Memory B cell (primary cell): ENCODE results near the gene TRIM3.

Experiments used
- ATAC-seq: fragments of 150-1000 bp; cut with Tn5 transposase; 2 replicates; pipeline ENCODE4 v1.10.0; 2021; ENCODE audit warnings: low read depth, mild to moderate bottlenecking, moderate library complexity
- DNase-seq, 2 donors: peaks; one replicate each; pipeline ENCODE4 v3.0.0; 2022; ENCODE audit warnings: low spot score in 2 of 2
- H3K27ac Mint-ChIP-seq: one replicate; pipeline ENCODE4 v1.8.0; 2022; ENCODE audit warnings: mild to moderate bottlenecking, moderate library complexity, mixed read lengths
- H3K27me3 Mint-ChIP-seq: one replicate; pipeline ENCODE4 v1.8.0; 2022; ENCODE audit warnings: mixed read lengths
- H3K36me3 Mint-ChIP-seq: one replicate; pipeline ENCODE4 v1.8.0; 2022; ENCODE audit warnings: mild to moderate bottlenecking, mixed read lengths
- H3K4me1 Mint-ChIP-seq: one replicate; pipeline ENCODE4 v1.8.0; 2022; ENCODE audit warnings: mixed read lengths
- H3K4me3 Mint-ChIP-seq: one replicate; pipeline ENCODE4 v1.8.0; 2022; ENCODE audit warnings: mild to moderate bottlenecking, moderate library complexity, mixed read lengths
- H3K9me3 Mint-ChIP-seq: one replicate; pipeline ENCODE4 v1.8.0; 2022; ENCODE audit warnings: mixed read lengths

The TRIM3 gene

DNA sequence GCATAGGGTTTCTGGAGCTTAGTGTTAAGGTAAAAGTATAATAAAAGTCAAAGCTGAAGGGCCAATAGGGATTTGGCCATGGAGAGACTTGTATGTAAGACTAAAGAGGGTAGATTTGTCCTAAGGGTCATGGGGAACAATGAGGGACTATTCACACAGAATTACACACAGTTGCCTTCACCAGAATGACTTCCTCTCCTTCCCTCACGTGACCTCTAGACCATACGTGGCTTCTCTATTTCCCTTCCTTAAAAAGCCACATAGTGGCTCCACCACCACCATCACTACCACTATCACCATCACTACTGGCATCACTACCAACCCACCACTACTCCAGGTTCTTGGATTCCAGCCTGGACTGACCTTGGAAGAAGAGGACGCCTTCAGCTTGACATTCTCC lies 35.7 kb downstream of the TRIM3 start:
- Mint-ChIP-seq H3K27ac (no peak overlapping the region), H3K36me3 (no peaks in the 10 kb centered on the region), H3K4me3 (no peak overlapping the region), H3K27me3 (peaks cover 6% of the 10 kb centered on the region), H3K9me3 (no peaks in the 10 kb centered on the region), H3K4me1 (peaks cover 2% of the 10 kb centered on the region)
- ATAC-seq (peak; percentile 68), DNase-seq (no peak)

DNA sequence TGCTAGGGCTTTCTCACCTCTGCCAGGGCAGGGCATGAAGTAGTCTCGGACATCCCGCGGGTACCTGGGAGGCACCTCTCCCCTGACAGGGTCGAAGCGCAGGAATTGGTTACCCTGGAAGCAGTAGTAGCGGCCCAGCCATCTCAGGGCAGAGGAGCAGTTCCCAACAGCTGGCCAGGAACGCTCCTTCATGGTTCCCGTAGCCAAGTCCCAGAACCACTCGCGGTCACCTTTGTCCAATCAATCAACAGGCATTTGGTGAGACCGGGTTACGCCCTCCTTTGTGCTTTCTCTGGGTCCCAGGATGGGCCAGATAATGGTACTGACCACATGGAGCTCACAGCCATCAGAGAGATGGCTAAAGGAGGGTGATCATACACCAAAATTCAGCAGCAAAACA lies 36.3 kb downstream of the TRIM3 start:
- Mint-ChIP-seq H3K27me3 (peaks cover 7% of the 10 kb centered on the region), H3K27ac (no peak overlapping the region), H3K4me3 (no peak overlapping the region), H3K36me3 (no peaks in the 10 kb centered on the region), H3K9me3 (no peaks in the 10 kb centered on the region), H3K4me1 (peaks cover 2% of the 10 kb centered on the region)
- no peak for DNase-seq
- ATAC-seq: no peak

DNA sequence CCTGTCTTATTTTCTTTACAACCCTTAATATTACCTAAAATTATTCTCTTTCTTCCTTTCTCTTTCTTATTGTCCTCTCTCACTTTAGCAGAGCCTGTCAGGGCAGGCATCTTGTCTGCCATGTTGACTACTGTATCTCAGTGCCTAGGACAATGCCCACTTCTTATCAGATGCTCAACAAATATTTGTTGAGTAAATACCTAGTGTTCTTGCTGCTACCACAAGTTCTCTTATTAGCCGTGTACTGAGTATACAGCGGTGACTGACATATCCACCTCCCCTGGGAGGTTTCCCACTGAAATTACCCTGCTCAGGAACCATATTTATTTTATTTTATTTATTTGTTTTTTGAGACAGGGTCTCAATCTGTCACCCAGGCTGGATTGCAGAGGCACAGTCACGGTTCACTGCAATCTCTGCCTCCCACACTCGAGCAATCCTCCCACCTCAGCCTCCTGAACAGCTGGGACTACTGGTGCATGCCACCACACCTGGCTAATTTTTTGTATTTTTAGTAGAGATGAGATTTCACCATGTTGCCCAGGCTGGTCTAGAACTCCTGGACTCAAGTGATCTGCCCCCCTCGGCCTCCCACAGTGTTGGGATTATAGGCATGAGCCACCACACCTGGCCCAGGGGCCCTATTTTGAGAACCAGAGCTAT lies 39.6 kb downstream of the TRIM3 start:
- DNase-seq: no peak
- ATAC-seq: no peak
- Mint-ChIP-seq H3K9me3 (no peaks in the 10 kb centered on the region), H3K36me3 (no peaks in the 10 kb centered on the region), H3K4me1 (peaks cover 2% of the 10 kb centered on the region), H3K27ac (no peak overlapping the region), H3K4me3 (no peak overlapping the region), H3K27me3 (peaks cover 7% of the 10 kb centered on the region)

DNA sequence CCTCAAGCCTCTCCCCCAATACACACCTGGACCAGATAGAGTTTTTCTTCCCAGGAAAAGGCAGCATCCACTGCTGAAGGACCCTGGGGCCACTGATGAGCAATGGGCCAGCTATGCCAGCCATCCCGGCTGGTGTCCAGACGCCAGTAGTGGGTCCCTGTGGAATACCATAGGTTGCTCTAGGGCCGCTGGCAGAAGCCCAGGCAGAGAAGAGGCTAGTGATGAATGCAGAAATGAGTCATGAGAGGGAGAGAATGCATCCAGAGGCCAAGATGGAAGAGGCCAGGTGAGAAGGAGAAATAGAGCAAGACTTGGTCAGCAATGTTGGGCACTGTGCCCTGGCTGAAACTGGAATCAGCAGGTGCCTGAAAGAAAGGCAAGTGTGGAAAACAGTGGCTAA lies 41.9 kb downstream of the TRIM3 start:
- Mint-ChIP-seq H3K4me1 (peaks cover 2% of the 10 kb centered on the region), H3K36me3 (no peaks in the 10 kb centered on the region), H3K9me3 (no peaks in the 10 kb centered on the region), H3K4me3 (no peak overlapping the region), H3K27ac (no peak overlapping the region), H3K27me3 (peaks cover 7% of the 10 kb centered on the region)
- ATAC-seq (no peak), DNase-seq (no peak)

DNA sequence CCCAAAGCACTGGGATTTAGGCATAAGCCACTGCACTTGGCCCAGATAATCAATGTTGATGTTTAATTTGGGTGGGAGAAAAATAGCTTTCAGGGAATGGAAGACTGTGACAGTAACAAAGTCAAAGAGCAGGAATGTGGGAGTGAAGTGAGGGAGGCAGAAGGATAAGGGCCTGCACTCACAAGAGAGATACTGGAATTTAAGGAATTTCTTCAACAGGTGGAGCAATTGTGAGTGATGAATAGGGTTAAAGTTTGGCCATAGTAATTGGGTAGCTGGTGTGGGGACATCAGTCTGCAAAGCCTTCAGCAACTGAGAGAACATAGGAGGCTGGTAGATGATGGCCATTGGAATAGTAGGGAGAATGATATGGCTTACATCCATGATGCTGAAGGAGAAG lies 46.2 kb downstream of the TRIM3 start:
- H3K27ac Mint-ChIP-seq: no peak overlapping the region

DNA sequence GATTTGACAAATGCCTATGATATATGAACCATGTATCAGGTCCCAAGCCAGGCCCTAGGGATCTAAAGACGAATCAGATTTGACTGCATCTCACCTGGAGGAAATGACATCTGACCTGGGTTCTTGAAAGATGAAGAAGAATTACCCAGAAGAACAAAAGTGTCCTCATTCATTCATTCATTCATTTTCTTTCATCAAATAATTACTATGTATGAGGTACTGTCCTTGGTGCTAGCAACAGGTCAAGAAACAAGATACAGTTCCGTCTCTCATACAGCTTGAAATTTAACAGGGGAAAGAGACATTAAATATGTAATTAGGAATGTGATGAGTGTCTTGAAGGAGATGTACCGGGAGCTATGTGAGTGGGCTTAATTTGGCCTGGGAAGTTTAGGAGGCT lies 53.1 kb downstream of the TRIM3 start:
- peaks cover 2% of the 10 kb centered on the region for H3K36me3 Mint-ChIP-seq
- H3K4me3 Mint-ChIP-seq: no peak overlapping the region
- no peak overlapping the region for H3K27ac Mint-ChIP-seq
- peaks cover 2% of the 10 kb centered on the region for H3K4me1 Mint-ChIP-seq
- H3K27me3 Mint-ChIP-seq: peaks cover 17% of the 10 kb centered on the region
- DNase-seq (no peak), ATAC-seq (no peak)
- H3K9me3 Mint-ChIP-seq: no peaks in the 10 kb centered on the region

More for the DNA sequence above, 46.2 kb downstream of the TRIM3 start:
- no peak for DNase-seq
- H3K4me1 Mint-ChIP-seq: no peaks in the 10 kb centered on the region
- H3K4me3 Mint-ChIP-seq: no peak overlapping the region
- no peaks in the 10 kb centered on the region for H3K36me3 Mint-ChIP-seq
- peaks cover 9% of the 10 kb centered on the region for H3K27me3 Mint-ChIP-seq
- no peak for ATAC-seq
- no peaks in the 10 kb centered on the region for H3K9me3 Mint-ChIP-seq

DNA sequence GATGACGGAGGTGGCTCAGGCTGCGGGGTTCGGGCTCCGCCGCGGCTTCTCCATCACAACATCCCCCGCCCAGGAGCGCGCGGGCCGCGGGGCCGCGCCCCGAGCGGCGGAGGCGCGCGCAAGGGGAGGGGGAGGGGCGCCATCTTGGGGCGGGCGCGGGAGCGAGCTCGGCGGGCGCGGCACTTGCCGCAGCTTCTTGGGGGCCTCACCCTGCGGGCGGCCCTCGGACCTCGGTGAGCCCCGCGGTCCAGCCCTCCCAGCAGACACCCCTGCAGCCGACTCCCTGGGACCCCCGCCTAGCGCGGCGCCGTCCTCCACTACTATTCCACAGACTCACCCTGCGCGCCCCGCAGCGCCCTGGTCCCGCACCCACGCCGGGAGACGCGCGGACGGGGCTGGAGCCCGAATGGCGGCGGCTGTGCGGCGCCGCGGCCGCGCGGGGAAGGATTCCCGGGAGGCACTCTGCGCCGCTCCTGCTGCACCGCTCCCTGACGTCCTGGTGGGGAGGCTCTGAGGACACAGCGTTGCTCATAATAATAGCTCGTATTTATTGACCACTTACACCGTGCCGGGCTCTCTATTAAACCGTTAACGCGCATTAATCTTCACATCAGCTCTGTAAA lies 54.6 kb downstream of the TRIM3 start, which contains the start of gene APBB1:
TSS of gene APBB1 (minus strand) at position 86 of the 623 bp plus-strand sequence. CDS start 7,747 bp downstream, outside the sequence.
- H3K4me1 Mint-ChIP-seq: peaks cover 2% of the 10 kb centered on the region
- H3K9me3 Mint-ChIP-seq: no peaks in the 10 kb centered on the region
- H3K36me3 Mint-ChIP-seq: peaks cover 2% of the 10 kb centered on the region
- peaks cover 15% of the 10 kb centered on the region for H3K27me3 Mint-ChIP-seq
- ATAC-seq: peak; percentile 82
- peak within 1 kb of the TSS; percentile 15 for H3K27ac Mint-ChIP-seq
- DNase-seq: peak; percentile 67 to 74
- H3K4me3 Mint-ChIP-seq: peak within 1 kb of the TSS; percentile 79

DNA sequence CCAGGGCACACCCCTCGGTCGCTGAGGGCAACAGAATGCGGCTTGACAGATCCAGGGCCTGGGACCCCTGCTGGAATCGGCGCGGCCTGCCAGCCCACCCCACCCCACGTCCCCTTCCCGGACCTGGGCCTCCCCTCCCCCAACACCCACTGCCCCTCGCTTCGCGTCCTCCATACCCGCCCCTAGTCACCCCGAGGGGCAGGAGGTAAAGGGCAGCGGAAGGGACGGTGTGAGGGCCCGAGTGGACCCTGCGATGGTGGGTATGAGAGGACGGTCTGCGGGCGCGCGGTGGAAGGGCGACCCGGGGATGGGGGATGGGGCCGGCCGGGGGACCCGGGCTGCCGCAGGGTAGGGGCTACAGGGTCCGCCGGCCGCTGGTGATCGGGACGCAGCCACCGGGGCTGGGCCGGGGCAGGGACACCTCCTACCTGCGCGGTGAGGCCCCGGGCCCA lies 55.2 kb downstream of the TRIM3 start:
- Mint-ChIP-seq H3K27ac (no peak overlapping the region), H3K4me3 (no peak overlapping the region), H3K27me3 (peaks cover 12% of the 10 kb centered on the region), H3K4me1 (peaks cover 2% of the 10 kb centered on the region), H3K9me3 (no peaks in the 10 kb centered on the region), H3K36me3 (peaks cover 2% of the 10 kb centered on the region)
- DNase-seq (no peak), ATAC-seq (no peak)

DNA sequence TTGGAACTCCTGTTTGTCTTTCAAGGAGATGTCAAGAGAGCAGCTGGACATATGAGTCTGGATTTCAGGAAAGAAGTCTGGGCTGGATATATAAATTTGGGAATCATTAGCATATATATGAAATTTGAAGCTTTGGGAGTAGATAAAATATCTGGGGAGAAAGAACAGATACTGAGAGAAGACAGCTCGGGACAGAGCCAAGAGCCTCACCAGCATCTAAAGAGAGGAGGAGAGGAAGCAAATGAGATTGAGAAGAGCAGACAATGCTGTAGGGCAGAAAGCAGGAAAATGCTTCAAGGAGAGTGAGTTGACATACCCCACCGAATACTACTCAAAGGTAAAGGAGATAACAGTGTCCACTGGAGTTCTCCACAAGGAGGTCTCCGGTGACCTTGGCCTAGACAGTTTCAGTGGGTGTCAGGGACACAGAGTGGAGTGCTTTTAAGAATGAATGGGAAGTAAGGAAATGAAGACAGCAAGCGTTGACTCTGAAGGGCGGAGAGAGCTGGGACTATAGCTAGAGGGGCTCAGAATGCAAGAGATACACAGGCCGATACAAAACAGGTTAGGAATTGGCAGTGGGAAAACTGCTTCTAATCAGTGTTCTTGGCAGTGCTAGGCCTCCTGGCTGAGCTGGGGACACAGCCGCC lies 55.7 kb downstream of the TRIM3 start:
- Mint-ChIP-seq H3K4me3 (no peak overlapping the region), H3K4me1 (peaks cover 5% of the 10 kb centered on the region), H3K36me3 (peaks cover 3% of the 10 kb centered on the region), H3K9me3 (no peaks in the 10 kb centered on the region), H3K27me3 (peaks cover 10% of the 10 kb centered on the region), H3K27ac (no peak overlapping the region)
- ATAC-seq (no peak), DNase-seq (no peak)

DNA sequence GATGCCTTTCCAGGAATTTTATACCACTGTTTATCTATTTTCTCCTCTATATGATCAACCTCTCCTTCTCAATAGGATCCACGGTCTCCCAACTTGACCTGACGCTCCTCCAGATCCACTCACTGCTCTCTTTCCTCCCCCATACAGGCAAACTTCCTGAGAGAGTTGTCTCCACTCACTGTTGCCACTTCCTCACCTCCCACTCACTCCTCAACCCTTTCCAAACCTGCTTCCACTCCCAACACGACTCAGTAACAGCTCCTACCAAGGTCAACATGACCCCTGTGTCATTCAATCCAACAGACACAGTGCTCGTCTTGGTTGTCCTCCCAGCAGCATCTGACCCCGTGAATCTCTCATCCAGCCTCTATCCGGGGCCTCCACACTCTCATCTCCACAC lies 57.9 kb downstream of the TRIM3 start:
- Mint-ChIP-seq H3K27ac (no peak overlapping the region), H3K27me3 (peaks cover under 1% of the 10 kb centered on the region), H3K4me1 (peaks cover 8% of the 10 kb centered on the region), H3K9me3 (no peaks in the 10 kb centered on the region), H3K4me3 (no peak overlapping the region), H3K36me3 (peaks cover 3% of the 10 kb centered on the region)
- DNase-seq: no peak
- no peak for ATAC-seq

DNA sequence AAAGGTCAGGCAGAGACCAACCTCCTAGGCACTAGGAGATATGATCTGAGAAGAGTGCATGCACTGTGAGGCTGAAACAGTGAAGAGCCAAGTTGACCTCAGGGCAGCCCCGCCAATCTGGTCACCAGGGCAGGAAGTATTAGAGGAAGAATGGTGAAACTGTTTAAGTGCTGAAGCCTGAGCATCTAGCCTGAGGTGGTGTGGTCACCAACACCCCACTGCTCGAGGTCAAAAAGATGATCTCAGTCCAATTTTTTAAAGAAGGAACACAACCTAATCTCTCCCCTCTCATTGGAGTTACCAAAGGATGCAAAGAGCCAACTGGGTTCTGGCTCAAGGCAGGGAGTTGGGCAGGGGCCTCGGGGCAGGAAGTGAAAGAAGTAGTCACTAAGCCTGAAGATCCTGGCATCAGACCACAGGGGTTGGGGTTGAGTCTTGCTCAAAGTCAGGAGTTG lies 58.8 kb downstream of the TRIM3 start:
- Mint-ChIP-seq H3K27me3 (no peaks in the 10 kb centered on the region), H3K4me1 (peaks cover 8% of the 10 kb centered on the region), H3K4me3 (no peak overlapping the region), H3K36me3 (peaks cover 4% of the 10 kb centered on the region), H3K9me3 (no peaks in the 10 kb centered on the region), H3K27ac (no peak overlapping the region)
- ATAC-seq (no peak), DNase-seq (no peak)

DNA sequence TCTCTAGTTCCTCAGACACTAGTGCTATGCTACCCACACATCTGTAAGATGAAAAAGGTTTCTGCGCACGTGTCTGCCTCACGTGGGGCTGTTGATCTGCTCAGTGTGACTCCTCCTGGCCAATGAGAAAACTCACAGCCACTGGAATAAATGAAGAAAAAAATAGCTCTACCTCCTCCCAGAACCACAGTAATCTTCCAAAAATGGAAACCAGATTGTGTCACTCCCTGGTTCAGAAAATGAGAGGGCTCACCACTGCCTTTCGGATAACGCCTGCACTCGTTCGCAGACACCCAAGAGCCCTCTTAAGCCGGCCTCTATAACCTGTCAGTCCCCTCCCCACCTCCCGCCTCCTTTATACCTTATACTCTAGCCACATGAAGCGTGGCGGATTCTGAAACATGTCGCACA lies 59.9 kb downstream of the TRIM3 start:
- H3K27me3 Mint-ChIP-seq: no peaks in the 10 kb centered on the region
- peaks cover 4% of the 10 kb centered on the region for H3K36me3 Mint-ChIP-seq
- no peaks in the 10 kb centered on the region for H3K9me3 Mint-ChIP-seq
- H3K4me3 Mint-ChIP-seq: no peak overlapping the region
- DNase-seq (no peak), ATAC-seq (no peak)
- H3K4me1 Mint-ChIP-seq: peaks cover 6% of the 10 kb centered on the region
- H3K27ac Mint-ChIP-seq: no peak overlapping the region

DNA sequence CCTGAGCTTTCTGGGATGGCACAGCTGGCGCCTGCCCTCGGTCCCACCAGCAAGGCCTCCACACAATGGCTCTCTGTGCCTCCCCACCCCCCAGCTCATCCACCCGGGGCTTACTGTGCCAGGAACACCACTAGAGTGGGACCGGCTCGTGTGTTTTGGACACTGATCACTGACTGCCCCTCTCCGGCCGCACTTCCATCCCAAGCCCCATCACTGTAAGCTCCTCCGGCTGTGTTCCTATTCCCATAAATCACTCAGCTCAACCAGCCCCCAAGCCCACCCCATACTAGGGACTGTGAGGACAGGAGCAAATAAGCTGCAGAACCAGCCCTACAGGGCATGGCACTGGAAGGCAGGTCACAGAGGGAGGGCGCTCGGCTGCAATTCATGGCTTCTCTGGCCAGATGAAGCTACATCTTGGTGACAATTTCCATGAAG lies 62.1 kb downstream of the TRIM3 start:
- H3K27me3 Mint-ChIP-seq: no peaks in the 10 kb centered on the region
- peaks cover 4% of the 10 kb centered on the region for H3K36me3 Mint-ChIP-seq
- H3K4me1 Mint-ChIP-seq: peaks cover 10% of the 10 kb centered on the region
- H3K4me3 Mint-ChIP-seq: no peak overlapping the region
- DNase-seq (no peak), ATAC-seq (no peak)
- no peaks in the 10 kb centered on the region for H3K9me3 Mint-ChIP-seq
- no peak overlapping the region for H3K27ac Mint-ChIP-seq

DNA sequence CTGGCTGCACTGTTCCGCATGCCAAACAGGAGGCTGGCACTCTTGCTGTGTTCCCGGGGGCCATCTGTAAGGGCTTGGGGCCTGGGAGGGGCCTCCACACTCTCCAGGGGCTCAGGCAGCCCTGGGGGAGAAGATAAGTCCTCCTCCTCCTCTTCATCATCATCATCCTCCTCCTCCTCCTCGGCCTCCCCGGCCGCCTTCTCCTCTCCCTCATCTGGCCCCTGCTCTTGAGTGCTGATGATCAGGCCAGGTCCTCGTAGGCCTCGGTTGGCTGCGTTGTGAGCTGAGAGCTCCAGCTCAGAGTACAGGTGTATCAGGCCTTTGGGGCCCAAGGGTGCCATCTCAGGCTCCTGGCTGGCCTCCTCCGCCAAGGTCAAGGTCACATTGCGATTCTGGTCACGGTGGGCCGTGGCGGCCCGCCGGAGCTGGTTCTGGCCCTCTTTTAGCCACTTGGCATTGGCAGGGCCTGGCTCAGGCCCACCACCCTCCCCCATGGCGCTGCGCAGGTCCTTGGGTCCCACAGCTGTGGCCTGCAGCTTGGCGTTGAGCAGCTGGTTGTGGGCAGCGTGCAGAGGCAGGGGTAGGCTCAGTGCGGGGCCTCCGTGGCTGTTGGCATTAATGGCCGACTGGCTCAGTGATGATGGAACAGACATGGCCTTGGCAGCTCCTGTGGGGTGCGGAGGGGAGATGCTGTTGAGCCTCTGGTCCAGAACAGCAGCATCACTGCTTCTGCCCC lies 62.9 kb downstream of the TRIM3 start:
- H3K36me3 Mint-ChIP-seq: peaks cover 8% of the 10 kb centered on the region
- no peak for DNase-seq
- no peak overlapping the region for H3K27ac Mint-ChIP-seq
- no peaks in the 10 kb centered on the region for H3K9me3 Mint-ChIP-seq
- H3K4me3 Mint-ChIP-seq: no peak overlapping the region
- peaks cover 18% of the 10 kb centered on the region for H3K4me1 Mint-ChIP-seq
- ATAC-seq: no peak
- H3K27me3 Mint-ChIP-seq: no peaks in the 10 kb centered on the region
